K562 (cell line): ENCODE data around the gene ZNF8. TPM values are rescaled to one million over a fixed set of nuclear protein-coding genes. Genes with fewer than 3 reads are reported as not detected.

ENCODE experiments used
- ATAC-seq: fragments of 200-7000 bp; cut with Tn5 transposase; 3 replicates; pipeline ENCODE4 v1.9.1; 2020; ENCODE audit warnings: moderate library complexity
- BruUV-seq: library from RNA; stranded (reverse); fragments of 400-500 nt; replicated peaks from 2 replicates; lab custom pipeline; 2021; lab: Mats Ljungman, UMichigan
- CTCF ChIA-PET: fragments of 300-600 bp; formaldehyde crosslinking; extraction: SDS; loops from one replicate; lab custom pipeline; 2021; ENCODE audit warnings: low intra/inter-chr PET ratio; lab: Yijun Ruan, JAX
- POLR2A ChIA-PET: fragments of 300-600, 350-650 bp; sonication (Branson Sonifier 250); formaldehyde crosslinking; extraction: SDS; loops from one replicate; lab custom pipeline; 2021; ENCODE audit warnings: antibody characterized with exemption, inconsistent platforms; lab: Yijun Ruan, JAX
- DNase-seq, 4 experiments: peaks; one replicate each; pipeline versions ENCODE4 v3.0.0 to v3.0.0-alpha.2; 2011 to 2018; ENCODE audit warnings: low spot score in 3 of 4, mixed read lengths in 3 of 4; ENCODE audit errors: extremely low read depth in 1 of 4
- FAIRE-seq: peaks from 2 replicates; lab custom pipeline; 2011; peaks lifted over from hg19 to GRCh38; lab: Jason Lieb, UNC
- H2AFZ ChIP-seq: 2 replicates; pipeline ENCODE4 v1.6.0; 2011; ENCODE audit warnings: low read depth, low read length, control low read depth, inconsistent platforms
- H3K27ac ChIP-seq: fragments of 200-600 bp; 3 replicates; pipeline ENCODE4 v1.8.0; 2011; ENCODE audit warnings: low read depth, mild to moderate bottlenecking, control low read depth, inconsistent platforms, low read length, moderate library complexity, mixed read lengths; ENCODE audit errors: extremely low read depth
- H3K27me3 ChIP-seq, 2 experiments: fragments of 300-600 bp in 1 of 2; 2 replicates in 1 of 2; 3 replicates in 1 of 2; pipeline versions ENCODE4 v1.6.0 to v1.8.0; 2011; ENCODE audit warnings: inconsistent platforms in 2 of 2, low read length in 2 of 2, mild to moderate bottlenecking in 1 of 2, mixed read lengths in 1 of 2, moderate library complexity in 1 of 2; ENCODE audit not compliant: control insufficient read depth in 2 of 2, insufficient read depth in 2 of 2
- H3K36me3 ChIP-seq: fragments of 300-600 bp; 3 replicates; pipeline ENCODE4 v1.8.0; 2011; ENCODE audit warnings: mild to moderate bottlenecking, low read length, inconsistent platforms; ENCODE audit not compliant: control insufficient read depth, insufficient read depth
- H3K4me1 ChIP-seq, 2 experiments: fragments of 200-600 bp in 1 of 2; replicated peaks in 1 of 2; 2 replicates in 1 of 2; 3 replicates in 1 of 2; pipeline versions ENCODE4 v1.5.1 to v1.8.0; 2011; ENCODE audit warnings: inconsistent platforms in 2 of 2, low read length in 2 of 2, mild to moderate bottlenecking in 1 of 2, mixed read lengths in 1 of 2, moderate library complexity in 1 of 2; ENCODE audit not compliant: control insufficient read depth in 2 of 2, insufficient read depth in 2 of 2
- H3K4me2 ChIP-seq: 2 replicates; pipeline ENCODE4 v1.6.1; 2011; ENCODE audit warnings: low read length, control low read depth, inconsistent platforms, mixed read lengths; ENCODE audit not compliant: insufficient read depth
- H3K4me3 ChIP-seq: fragments of 200-600 bp; sonication (generic), shearing (Covaris generic); 2 replicates; pipeline ENCODE4 v1.5.1; 2016; ENCODE audit warnings: control low read depth, inconsistent platforms
- H3K79me2 ChIP-seq: fragments of 200-600 bp; 3 replicates; pipeline ENCODE4 v1.8.0; 2011; ENCODE audit warnings: low read length, inconsistent platforms; ENCODE audit not compliant: control insufficient read depth, insufficient read depth
- H3K9ac ChIP-seq, 2 experiments: 2 replicates each; pipeline versions ENCODE4 v1.6.0 to v1.6.1; 2011; ENCODE audit warnings: low read depth in 2 of 2, low read length in 2 of 2, control low read depth in 1 of 2, inconsistent platforms in 1 of 2, mild to moderate bottlenecking in 1 of 2, mixed read lengths in 1 of 2; ENCODE audit not compliant: insufficient read depth in 1 of 2
- H3K9me1 ChIP-seq: one replicate; pipeline ENCODE4 v1.6.0; 2011; ENCODE audit warnings: inconsistent platforms, mild to moderate bottlenecking, low read length, moderate library complexity; ENCODE audit not compliant: control insufficient read depth, insufficient read depth
- H3K9me3 ChIP-seq: replicated peaks from 2 replicates; pipeline ENCODE4 v1.5.1; 2011; ENCODE audit warnings: low read depth, low read length, inconsistent platforms; ENCODE audit not compliant: control insufficient read depth, insufficient read depth
- H4K20me1 ChIP-seq: replicated peaks from 2 replicates; pipeline ENCODE4 v1.6.1; 2011; ENCODE audit warnings: low read length, inconsistent platforms, mixed read lengths; ENCODE audit not compliant: control insufficient read depth, insufficient read depth
- JUN ChIP-seq, 2 experiments: sonication (generic) in 1 of 2; formaldehyde crosslinking in 1 of 2; IDR thresholded peaks; 2 replicates each; pipeline versions ENCODE4 v1.6.1 to v1.8.0; 2012 to 2022; ENCODE audit warnings: borderline replicate concordance in 2 of 2, mild to moderate bottlenecking in 2 of 2, improper control_type of control experiment in 1 of 2, low read depth in 1 of 2, low read length in 1 of 2, missing genetic modification reagents in 1 of 2
- NCOA6 ChIP-seq: fragments of 450-650 bp; IDR thresholded peaks from 2 replicates; pipeline ENCODE4 v1.6.1; 2017; ENCODE audit warnings: mild to moderate bottlenecking
- SMAD2 ChIP-seq: fragments of 150-350 bp; IDR thresholded peaks from 2 replicates; pipeline ENCODE4 v1.6.1; 2014; ENCODE audit warnings: low read depth, mild to moderate bottlenecking, low read length
- ZBTB40 ChIP-seq, 2 experiments: fragments of 450-650 bp in 1 of 2; sonication (generic) in 1 of 2; formaldehyde crosslinking in 1 of 2; IDR thresholded peaks; 2 replicates each; pipeline versions ENCODE4 v1.7.1 to v1.9.0; 2016 to 2022; ENCODE audit warnings: inconsistent platforms in 1 of 2, mild to moderate bottlenecking in 1 of 2, missing genetic modification reagents in 1 of 2
- ZBTB49 ChIP-seq: sonication (generic); formaldehyde crosslinking; IDR thresholded peaks from 2 replicates; pipeline ENCODE4 v1.8.0; 2022; ENCODE audit warnings: missing genetic modification reagents, mild to moderate bottlenecking, borderline replicate concordance
- ZNF384 ChIP-seq: IDR thresholded peaks from 2 replicates; pipeline ENCODE4 v1.6.1; 2012; ENCODE audit warnings: low read depth, low read length, improper control_type of control experiment
- WGBS: fragments of 100-300 bp; shearing (Covaris generic); methylation state at CpG from one replicate; pipeline ENCODE4 v1.1.6; 2016; ENCODE audit warnings: low coverage, mixed read lengths; ENCODE audit not compliant: insufficient coverage; ENCODE audit errors: missing lambda C conversion rate; 5-methylcytosine and 5-hydroxymethylcytosine counted together
- in situ Hi-C: fragments of 300-500 bp; cut with MboI; formaldehyde crosslinking; loops from 4 replicates; pipeline ENCODE4 v1.15.0; 2018; ENCODE audit warnings: inconsistent platforms, mixed read lengths
- intact Hi-C: fragments of 100-400 bp; cut with micrococcal nuclease; formaldehyde crosslinking; loops from 2 replicates; pipeline ENCODE4 v1.14.2; 2022
- polyA plus RNA-seq, 8 experiments: library from polyadenylated mRNA; depleted of rRNA in 4 of 8; stranded (reverse) in 5 of 8; unstranded in 3 of 8; fragments of >200 nt; fragmentation: Nextera tagmentation in 2 of 8; fragmentation: Illumina TruSeq in 1 of 8; extraction: Ambion mirVana in 2 of 8; extraction: Trizol in 1 of 8; gene quantifications; 2 replicates each; pipeline versions ENCODE4 v1.2.1 to v1.2.3, GENCODE V29; 2011 to 2014; ENCODE audit warnings: inconsistent platforms in 1 of 8, missing spikeins in 1 of 8
- total RNA-seq, 7 experiments: library from RNA; depleted of rRNA in 6 of 7; stranded (reverse); fragments of >200 nt in 6 of 7; fragmentation: Illumina TruSeq in 2 of 7; extraction: Trizol in 2 of 7; gene quantifications; 2 replicates each; pipeline versions ENCODE4 v1.2.1 to v1.2.3, GENCODE V29; 2011 to 2021; ENCODE audit warnings: low replicate concordance in 1 of 7

ZNF8 gene
- total and polyA plus RNA-seq, 9 of the 15 experiments (the other 6 are each of a cell fraction or from before 2014, with no cell fraction given), result 0.71 to 7.7 (median 4.7) TPM

GRCh38 chr19:58317476-58318072 is 38.8 kb downstream of the ZNF8 start:
- 0 out of 2 replicates have a peak, but pooled peaks cover 1% of the 10 kb centered on the region for H3K9me3 ChIP-seq
- no peaks in the 10 kb centered on the region for H4K20me1 ChIP-seq
- H3K79me2 ChIP-seq, result no peaks in the 10 kb centered on the region; the same call in 2 of the 3 replicates
- in situ Hi-C loops, result no loop called here
- peak; percentile 32 for FAIRE-seq
- H2AFZ ChIP-seq, result no peak overlapping the region
- ChIA-PET POLR2A (interaction anchor here (1.0 to 3.9 kb wide), 4 partner anchors 8 to 17 kb away, joined by 6 to 27 read pairs (median 12); partner anchors contain the start of genes ERVK3-1 and ZSCAN22), CTCF (no interaction called here)
- H3K4me3 ChIP-seq, result no peak overlapping the region
- H3K27me3 ChIP-seq, result no peaks in the 10 kb centered on the region
- peaks cover 28% of the 10 kb centered on the region; the same call in 2 of the 3 replicates for H3K36me3 ChIP-seq
- no peaks in the 10 kb centered on the region for H3K9me1 ChIP-seq
- BruUV-seq, result no TSS peak
- ATAC-seq, result peak; percentile 72
- no peak overlapping the region for H3K4me2 ChIP-seq
- H3K27ac ChIP-seq, result no peak overlapping the region
- no peaks in the 10 kb centered on the region; a peak in 1 of 5 replicates for H3K4me1 ChIP-seq
- no peak overlapping the region for H3K9ac ChIP-seq
- intact Hi-C loops, result no loop called here
- 29% methylated on average over 6 of the region's 7 CpGs for WGBS
- DNase-seq, result peak; percentile 36 to 61 (median 52)
- TF ChIP-seq ZBTB49, result 0 out of 2 replicates have a peak, but pooled peaks have one; percentile 75
- no peak for TF ChIP-seq JUN (IDR thresholded peaks at IDR 0.05; ENCODE audit: borderline replicate concordance, low read depth, low read length)
- 0 out of 2 replicates have a peak, but pooled peaks have one; percentile 31 for TF ChIP-seq JUN (CRISPR knock-in tag; IDR thresholded peaks at IDR 0.05; ENCODE audit: borderline replicate concordance)
- TF ChIP-seq ZNF384, result peak; percentile 81
- TF ChIP-seq NCOA6, result peak; percentile 87
- TF ChIP-seq ZBTB40 (IDR thresholded peaks at IDR 0.05), result peak; percentile 81
- peak; percentile 37; the same call in 1 of the 2 replicates for TF ChIP-seq ZBTB40 (CRISPR knock-in tag; IDR thresholded peaks at IDR 0.05)
- no peak for TF ChIP-seq SMAD2
